Ovary (tissue), 3 donors: ENCODE data around the gene MAPT.

Experiments
- CTCF ChIP-seq, 3 donors: fragments of 450-650 bp in 2 of 3; fragments of 200-600 bp in 1 of 3; IDR thresholded peaks; one replicate each; pipeline versions ENCODE4 v1.5.1 to v1.8.0; 2016 to 2022; ENCODE audit warnings: antibody characterized with exemption in 3 of 3, mild to moderate bottlenecking in 1 of 3
- POLR2A ChIP-seq: fragments of 450-650 bp; IDR thresholded peaks from one replicate; pipeline ENCODE4 v1.6.1; 2017; ENCODE audit warnings: antibody characterized with exemption, mild to moderate bottlenecking, moderate library complexity
- donor health status: DM: no; HTN: no; CAD: no.

GRCh38 chr17:46020998-46021397, 126.6 kb downstream of the MAPT start:
- TF ChIP-seq CTCF (IDR thresholded peaks at IDR 0.05) (no peak), POLR2A (no peak)
